Thyroid gland (tissue), 4 donors: ENCODE results near the gene DAB2IP. TPM values are rescaled to one million over a fixed set of nuclear protein-coding genes. Genes with fewer than 3 reads are reported as not detected.

Source experiments
- DNase-seq, 2 donors: peaks; one replicate each; pipeline ENCODE4 v3.0.0-alpha.2; 2019
- H3K27ac ChIP-seq, 3 donors: fragments of 200-600 bp; sonication (generic); 1 replicate in 2 of 3; 2 replicates in 1 of 3; pipeline ENCODE4 v1.5.1; 2016 to 2019; ENCODE audit warnings: mild to moderate bottlenecking in 1 of 3, moderate library complexity in 1 of 3
- H3K27me3 ChIP-seq: fragments of 200-600 bp; sonication (generic); one replicate; pipeline ENCODE4 v1.5.1; 2019
- H3K36me3 ChIP-seq, 2 donors: fragments of 200-600 bp; sonication (generic); one replicate each; pipeline ENCODE4 v1.5.1; 2016 to 2019
- H3K4me1 ChIP-seq, 2 donors: fragments of 200-600 bp; sonication (generic); one replicate each; pipeline ENCODE4 v1.5.1; 2017 to 2019
- H3K4me3 ChIP-seq, 3 donors: fragments of 200-600 bp; sonication (generic); replicated peaks in 1 of 3; 1 replicate in 2 of 3; 2 replicates in 1 of 3; pipeline ENCODE4 v1.5.1; 2016; ENCODE audit warnings: mild to moderate bottlenecking in 1 of 3
- H3K9me3 ChIP-seq: fragments of 200-600 bp; sonication (generic); one replicate; pipeline ENCODE4 v1.5.1; 2017
- CTCF ChIP-seq, 6 experiments: fragments of 200-600 bp in 3 of 6; fragments of 450-650 bp in 3 of 6; sonication (generic) in 3 of 6; IDR thresholded peaks; one replicate each; pipeline ENCODE4 v1.5.1; 2016 to 2019; ENCODE audit warnings: antibody characterized with exemption in 6 of 6, mild to moderate bottlenecking in 2 of 6, inconsistent platforms in 1 of 6, moderate library complexity in 1 of 6
- POLR2A ChIP-seq, 2 donors: fragments of 450-650 bp; IDR thresholded peaks; one replicate each; pipeline ENCODE4 v1.6.1; 2017; ENCODE audit warnings: antibody characterized with exemption in 2 of 2, mild to moderate bottlenecking in 2 of 2, moderate library complexity in 1 of 2
- WGBS, 2 donors: methylation state at CpG; one replicate each; pipeline ENCODE4 v1.1.5; 2017; 5-methylcytosine and 5-hydroxymethylcytosine counted together
- intact Hi-C: fragments of 100-400 bp; cut with DNase I; formaldehyde crosslinking; loops from one replicate; pipeline ENCODE4 v1.15.1; 2023
- total RNA-seq, 4 donors: library from RNA; depleted of rRNA; stranded (reverse); fragments of >200 nt; gene quantifications; one replicate each; pipeline ENCODE4 v1.2.3, GENCODE V29; 2016

Gene DAB2IP
- total RNA-seq, 4 donors from 2014 or later: 26.0 to 48.5 (median 38.2) TPM

DNA sequence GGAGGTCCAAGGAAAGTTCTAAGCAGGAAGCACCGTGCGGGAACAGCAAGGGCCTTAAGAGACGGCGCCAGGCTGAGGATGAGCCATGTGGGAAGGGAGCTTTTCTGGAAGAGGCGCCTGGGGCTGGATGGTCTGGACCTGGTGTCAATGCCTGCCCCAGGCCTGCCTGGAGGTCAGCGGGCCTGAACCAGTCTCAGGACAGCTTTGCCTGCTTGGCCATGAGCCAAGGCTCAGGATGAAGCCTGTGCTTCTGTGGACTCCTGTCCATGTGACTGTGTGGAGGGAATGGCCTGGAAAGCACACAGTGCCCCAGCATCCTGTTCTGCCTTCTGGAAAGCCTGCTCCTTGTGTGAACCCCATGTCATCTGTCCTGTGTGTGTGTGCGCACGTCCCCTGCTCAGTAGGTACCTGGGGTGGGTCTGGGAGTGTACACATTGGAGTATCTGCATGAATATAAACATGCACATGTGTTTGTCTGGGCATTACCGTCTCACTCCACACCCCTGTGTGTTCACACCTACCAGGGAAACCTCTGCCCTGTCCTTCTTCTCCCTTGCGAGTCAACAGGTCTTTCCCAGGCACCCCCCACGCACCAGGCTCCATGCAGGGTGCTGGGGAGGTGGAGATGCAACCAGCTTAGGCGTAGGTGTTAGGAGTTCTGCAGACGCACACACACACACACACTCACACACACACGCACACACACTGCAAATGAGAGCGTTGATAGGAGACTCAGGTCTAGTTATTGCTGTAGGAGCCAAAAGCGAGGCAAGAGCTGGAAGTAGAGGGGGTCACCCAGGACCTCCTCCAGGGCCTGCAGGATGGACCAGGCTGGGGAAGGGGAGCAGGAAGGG lies 24.8 kb downstream of the DAB2IP start:
- Histone ChIP-seq H3K4me1 (peaks cover 0 to 15% of the 10 kb centered on the region in 2 donors), H3K9me3 (no peaks in the 10 kb centered on the region), H3K27ac (peak overlapping the region in 1 of 3 donors; percentile 17), H3K36me3 (no peaks in the 10 kb centered on the region), H3K4me3 (no peak overlapping the region), H3K27me3 (no peaks in the 10 kb centered on the region)
- no peak for TF ChIP-seq CTCF (IDR thresholded peaks at IDR 0.05)
- no peak for TF ChIP-seq POLR2A (IDR thresholded peaks at IDR 0.05)
- DNase-seq: peak; percentile 76 to 77
- intact Hi-C loops: no loop called here
- WGBS, 2 donors: 82 to 85% methylated on average over 16 of the region's 16 CpGs

GRCh38 chr9:121676926-121677325 lies 25.5 kb downstream of the DAB2IP start:
- peaks cover 0 to 15% of the 10 kb centered on the region in 2 donors for H3K4me1 ChIP-seq
- intact Hi-C loops: no loop called here

DNA sequence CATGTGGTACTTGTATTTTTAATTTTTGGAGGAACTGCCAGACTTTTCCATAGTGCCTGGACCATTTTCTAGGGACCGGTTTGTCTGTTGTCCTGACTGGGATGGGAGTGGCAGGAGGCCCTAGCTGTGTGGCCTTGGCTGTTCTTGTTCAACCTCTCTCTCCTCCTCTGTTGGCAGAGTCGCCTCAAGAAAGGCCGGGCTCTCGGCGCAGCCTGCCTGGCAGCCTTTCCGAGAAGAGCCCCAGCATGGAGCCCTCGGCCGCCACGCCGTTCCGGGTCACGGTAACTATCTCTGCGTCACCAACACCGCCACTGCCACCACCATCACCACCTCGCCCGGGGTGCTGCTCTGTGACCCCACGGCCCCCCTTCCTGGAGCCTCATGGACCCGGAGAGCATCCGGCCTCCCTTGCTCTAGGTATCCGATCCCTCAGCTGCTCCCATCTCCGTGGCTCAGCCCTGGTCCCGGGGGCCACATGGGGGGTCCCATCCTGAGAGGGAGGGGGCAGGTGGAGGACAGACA lies 27.1 kb downstream of the DAB2IP start:
- no peak for DNase-seq
- H3K4me3 ChIP-seq: no peak overlapping the region
- H3K4me1 ChIP-seq: peaks cover 0 to 15% of the 10 kb centered on the region in 2 donors
- WGBS, 2 donors: 95 to 97% methylated on average over 21 of the region's 22 CpGs
- no peaks in the 10 kb centered on the region for H3K27me3 ChIP-seq
- no peaks in the 10 kb centered on the region for H3K36me3 ChIP-seq
- H3K27ac ChIP-seq: no peak overlapping the region
- intact Hi-C loops: no loop called here
- TF ChIP-seq CTCF (IDR thresholded peaks at IDR 0.05) (no peak), POLR2A (IDR thresholded peaks at IDR 0.05) (no peak)
- no peaks in the 10 kb centered on the region for H3K9me3 ChIP-seq

More at GRCh38 chr9:121676926-121677325, 25.5 kb downstream of the DAB2IP start:
- no peak overlapping the region for H3K27ac ChIP-seq
- WGBS, 2 donors: 62 to 72% methylated on average over 4 of the region's 4 CpGs
- peak in 1 of 2 donors; percentile 13 for DNase-seq
- TF ChIP-seq CTCF (IDR thresholded peaks at IDR 0.05) (no peak), POLR2A (IDR thresholded peaks at IDR 0.05) (no peak)
- H3K27me3 ChIP-seq: no peaks in the 10 kb centered on the region
- H3K4me3 ChIP-seq: no peak overlapping the region
- no peaks in the 10 kb centered on the region for H3K36me3 ChIP-seq
- H3K9me3 ChIP-seq: no peaks in the 10 kb centered on the region

DNA sequence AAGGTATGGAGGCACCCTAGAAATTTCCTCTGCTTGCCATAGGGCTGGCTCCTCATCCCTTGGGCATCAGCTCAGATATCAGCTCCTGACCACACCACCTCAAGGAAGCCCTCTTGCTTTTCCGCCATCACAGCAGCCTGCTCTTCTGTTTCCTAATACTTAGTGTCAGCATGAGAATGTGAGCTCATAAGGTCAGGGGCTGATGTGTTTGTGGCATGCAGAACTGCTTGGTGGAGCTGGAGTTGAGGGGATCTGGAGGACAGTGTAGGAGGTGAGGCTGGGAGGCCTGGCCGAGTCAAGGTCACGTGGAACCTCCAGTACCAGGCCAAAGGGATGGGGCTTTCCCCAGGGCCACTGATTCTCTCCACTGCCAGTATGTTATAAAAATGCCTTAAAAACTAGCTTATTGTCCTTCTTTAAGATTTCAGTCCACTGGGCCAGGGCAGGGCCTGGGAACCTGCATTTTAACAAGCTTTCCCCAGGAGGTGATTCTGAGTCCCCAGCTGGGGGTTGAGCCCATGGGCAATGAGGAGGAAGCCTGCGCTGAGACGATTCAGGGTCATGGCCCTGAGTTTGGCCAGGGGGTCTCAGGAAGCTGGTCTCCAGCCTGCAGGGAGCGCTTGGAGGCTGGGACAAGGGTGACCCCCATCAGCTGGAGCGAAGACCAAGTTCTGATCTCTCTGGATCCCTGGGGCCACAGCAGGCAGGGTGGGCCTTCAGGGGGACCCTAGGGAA lies 28.6 kb downstream of the DAB2IP start:
- H3K4me3 ChIP-seq: no peak overlapping the region
- intact Hi-C loops: loop anchor here (10.0 kb wide), 2 partner anchors 45 to 175 kb away; no protein-coding TSS in a partner anchor
- no peaks in the 10 kb centered on the region for H3K36me3 ChIP-seq
- H3K27me3 ChIP-seq: no peaks in the 10 kb centered on the region
- WGBS, 2 donors: 97% methylated on average over 7 of the region's 7 CpGs
- TF ChIP-seq POLR2A (IDR thresholded peaks at IDR 0.05): no peak
- no peak for TF ChIP-seq CTCF (IDR thresholded peaks at IDR 0.05)
- no peak overlapping the region for H3K27ac ChIP-seq
- DNase-seq: no peak
- peaks cover 0 to 15% of the 10 kb centered on the region in 2 donors for H3K4me1 ChIP-seq
- no peaks in the 10 kb centered on the region for H3K9me3 ChIP-seq
